Thyroid gland (tissue), 4 donors: ENCODE results near the gene CALB2.

Experiments
- POLR2A ChIP-seq, 2 donors: fragments of 450-650 bp; IDR thresholded peaks; one replicate each; pipeline ENCODE4 v1.6.1; 2017; ENCODE audit warnings: antibody characterized with exemption in 2 of 2, mild to moderate bottlenecking in 2 of 2, moderate library complexity in 1 of 2
- TF ChIP-seq, protein P1 (sequence below), 6 experiments: fragments of 200-600 bp in 3 of 6; fragments of 450-650 bp in 3 of 6; sonication (generic) in 3 of 6; IDR thresholded peaks; one replicate each; pipeline ENCODE4 v1.5.1; 2016 to 2019; ENCODE audit warnings: antibody characterized with exemption in 6 of 6, mild to moderate bottlenecking in 2 of 6, inconsistent platforms in 1 of 6, moderate library complexity in 1 of 6

- TF ChIP-seq, protein P1, sequence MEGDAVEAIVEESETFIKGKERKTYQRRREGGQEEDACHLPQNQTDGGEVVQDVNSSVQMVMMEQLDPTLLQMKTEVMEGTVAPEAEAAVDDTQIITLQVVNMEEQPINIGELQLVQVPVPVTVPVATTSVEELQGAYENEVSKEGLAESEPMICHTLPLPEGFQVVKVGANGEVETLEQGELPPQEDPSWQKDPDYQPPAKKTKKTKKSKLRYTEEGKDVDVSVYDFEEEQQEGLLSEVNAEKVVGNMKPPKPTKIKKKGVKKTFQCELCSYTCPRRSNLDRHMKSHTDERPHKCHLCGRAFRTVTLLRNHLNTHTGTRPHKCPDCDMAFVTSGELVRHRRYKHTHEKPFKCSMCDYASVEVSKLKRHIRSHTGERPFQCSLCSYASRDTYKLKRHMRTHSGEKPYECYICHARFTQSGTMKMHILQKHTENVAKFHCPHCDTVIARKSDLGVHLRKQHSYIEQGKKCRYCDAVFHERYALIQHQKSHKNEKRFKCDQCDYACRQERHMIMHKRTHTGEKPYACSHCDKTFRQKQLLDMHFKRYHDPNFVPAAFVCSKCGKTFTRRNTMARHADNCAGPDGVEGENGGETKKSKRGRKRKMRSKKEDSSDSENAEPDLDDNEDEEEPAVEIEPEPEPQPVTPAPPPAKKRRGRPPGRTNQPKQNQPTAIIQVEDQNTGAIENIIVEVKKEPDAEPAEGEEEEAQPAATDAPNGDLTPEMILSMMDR (IDR thresholded peaks at IDR 0.05) = no peak
- no peak for TF ChIP-seq POLR2A (IDR thresholded peaks at IDR 0.05)
Observed at GRCh38 chr16:71379711-71380110, 21.2 kb downstream of the CALB2 start.
